Right atrium auricular region (tissue), 2 donors: ENCODE measurements around the gene CCR1. TPM values are rescaled to one million over a fixed set of nuclear protein-coding genes. Genes with fewer than 3 reads are reported as not detected.
A peak's percentile ranks its signal among the peaks of the same experiment; 100 is the strongest.

Experiments
- DNase-seq: peaks from one replicate; pipeline ENCODE4 v3.0.0-alpha.2; 2019; ENCODE audit warnings: low spot score
- H3K27ac ChIP-seq, 2 donors: fragments of 200-600 bp; sonication (generic); 1 replicate in 1 of 2; 2 replicates in 1 of 2; pipeline ENCODE4 v1.5.1; 2016 to 2019
- H3K27me3 ChIP-seq, 2 donors: fragments of 200-600 bp; sonication (generic); one replicate each; pipeline versions ENCODE4 v1.5.1 to v1.6.0; 2017 to 2019
- H3K36me3 ChIP-seq: fragments of 200-600 bp; sonication (generic); one replicate; pipeline ENCODE4 v1.5.1; 2016
- H3K4me1 ChIP-seq, 2 donors: fragments of 200-600 bp; sonication (generic); one replicate each; pipeline versions ENCODE4 v1.5.1 to v1.6.0; 2017 to 2019
- H3K4me3 ChIP-seq, 2 donors: fragments of 200-600 bp; sonication (generic); 1 replicate in 1 of 2; 2 replicates in 1 of 2; pipeline ENCODE4 v1.5.1; 2017 to 2019; ENCODE audit warnings: mild to moderate bottlenecking in 1 of 2, moderate library complexity in 1 of 2
- H3K9me3 ChIP-seq, 2 donors: fragments of 200-600 bp; sonication (generic); one replicate each; pipeline ENCODE4 v1.5.1; 2019
- total RNA-seq, 2 donors: library from RNA; depleted of rRNA; stranded (reverse); fragments of >200 nt; gene quantifications; one replicate each; pipeline ENCODE4 v1.1.0, GENCODE V29; 2016
- TF ChIP-seq, protein P1 (sequence below), 2 donors: fragments of 200-600 bp; sonication (generic); IDR thresholded peaks; one replicate each; pipeline ENCODE4 v1.5.1; 2019; ENCODE audit warnings: antibody characterized with exemption in 2 of 2

CCR1 gene
- 1 to 10 TPM; 1.2 to 8.9 TPM for total RNA-seq

DNA sequence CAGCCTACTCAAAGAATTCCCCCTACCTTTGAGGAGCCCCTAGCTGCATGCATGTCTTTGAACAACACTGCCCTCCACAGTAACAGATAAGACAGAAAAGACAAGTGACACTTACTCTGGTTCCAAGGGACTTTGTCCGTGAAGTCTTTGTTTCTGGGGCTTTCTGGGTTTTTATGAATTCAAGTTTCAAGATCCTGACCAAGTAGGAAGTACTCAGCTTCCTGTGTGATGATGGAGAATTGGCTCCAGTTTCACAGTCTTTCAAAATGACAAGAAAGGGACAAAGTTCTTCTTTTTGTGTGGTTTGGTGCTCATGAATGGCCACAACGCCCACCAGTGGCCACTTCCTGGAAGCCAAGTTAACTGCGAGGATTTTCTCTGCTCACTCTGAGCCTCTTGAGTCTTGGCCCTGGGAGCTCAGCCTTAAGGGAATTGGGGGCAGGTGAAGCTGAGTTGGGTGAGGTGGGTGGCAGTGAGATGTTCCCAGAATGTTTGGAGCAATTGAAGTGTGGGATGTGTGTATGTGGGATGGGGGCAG lies at the start of gene CCR1:
Gene CCR1 (minus strand): TSS at position 147 of the 538 bp plus-strand sequence. CDS start 4,000 bp downstream, outside the sequence.
- Histone ChIP-seq H3K27ac (peak within 1 kb of the TSS in 1 of 2 donors; percentile 51), H3K36me3 (no peaks in the 10 kb centered on the region), H3K4me3 (peak within 1 kb of the TSS; percentile 19 to 23), H3K27me3 (no peaks in the 10 kb centered on the region), H3K4me1 (no peaks in the 10 kb centered on the region), H3K9me3 (no peaks in the 10 kb centered on the region)
- TF ChIP-seq, protein P1, sequence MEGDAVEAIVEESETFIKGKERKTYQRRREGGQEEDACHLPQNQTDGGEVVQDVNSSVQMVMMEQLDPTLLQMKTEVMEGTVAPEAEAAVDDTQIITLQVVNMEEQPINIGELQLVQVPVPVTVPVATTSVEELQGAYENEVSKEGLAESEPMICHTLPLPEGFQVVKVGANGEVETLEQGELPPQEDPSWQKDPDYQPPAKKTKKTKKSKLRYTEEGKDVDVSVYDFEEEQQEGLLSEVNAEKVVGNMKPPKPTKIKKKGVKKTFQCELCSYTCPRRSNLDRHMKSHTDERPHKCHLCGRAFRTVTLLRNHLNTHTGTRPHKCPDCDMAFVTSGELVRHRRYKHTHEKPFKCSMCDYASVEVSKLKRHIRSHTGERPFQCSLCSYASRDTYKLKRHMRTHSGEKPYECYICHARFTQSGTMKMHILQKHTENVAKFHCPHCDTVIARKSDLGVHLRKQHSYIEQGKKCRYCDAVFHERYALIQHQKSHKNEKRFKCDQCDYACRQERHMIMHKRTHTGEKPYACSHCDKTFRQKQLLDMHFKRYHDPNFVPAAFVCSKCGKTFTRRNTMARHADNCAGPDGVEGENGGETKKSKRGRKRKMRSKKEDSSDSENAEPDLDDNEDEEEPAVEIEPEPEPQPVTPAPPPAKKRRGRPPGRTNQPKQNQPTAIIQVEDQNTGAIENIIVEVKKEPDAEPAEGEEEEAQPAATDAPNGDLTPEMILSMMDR (IDR thresholded peaks at IDR 0.05), result peak in 1 of 2 donors; percentile 51
- DNase-seq, result no peak

DNA sequence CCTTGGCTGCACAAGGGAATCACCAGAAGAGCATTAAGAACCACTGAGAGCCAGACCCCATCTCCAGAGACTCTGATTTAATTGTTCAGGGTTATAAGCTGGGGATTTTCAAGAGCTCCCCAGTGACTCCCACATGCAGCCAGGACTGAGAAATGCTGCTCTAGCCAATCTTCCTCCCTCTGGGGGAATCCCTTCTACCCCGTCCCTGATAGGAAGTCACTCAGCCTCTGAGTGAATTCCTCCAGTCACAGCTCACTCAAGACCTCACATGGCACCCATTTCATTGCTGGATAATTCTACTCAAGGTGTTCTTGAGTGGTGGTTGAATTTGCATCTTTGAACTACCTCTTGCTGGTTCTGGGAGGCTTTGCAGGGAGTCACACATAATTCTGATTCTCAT lies 44.9 kb upstream of the CCR1 start:
- no peak overlapping the region for H3K27ac ChIP-seq
- no peaks in the 10 kb centered on the region for H3K27me3 ChIP-seq
- TF ChIP-seq, protein P1 (IDR thresholded peaks at IDR 0.05), result no peak
- H3K9me3 ChIP-seq, result no peaks in the 10 kb centered on the region
- H3K4me3 ChIP-seq, result no peak overlapping the region
- H3K4me1 ChIP-seq, result no peaks in the 10 kb centered on the region
- no peaks in the 10 kb centered on the region for H3K36me3 ChIP-seq
- no peak for DNase-seq

- Histone ChIP-seq H3K4me1 (no peaks in the 10 kb centered on the region), H3K9me3 (no peaks in the 10 kb centered on the region), H3K4me3 (no peak overlapping the region), H3K36me3 (no peaks in the 10 kb centered on the region), H3K27ac (no peak overlapping the region), H3K27me3 (no peaks in the 10 kb centered on the region)
- DNase-seq, result no peak
- TF ChIP-seq, protein P1 (IDR thresholded peaks at IDR 0.05), result no peak
Measured at GRCh38 chr3:46245146-46245545, 37.0 kb upstream of the CCR1 start.

GRCh38 chr3:46243560-46243959 lies 35.4 kb upstream of the CCR1 start:
- no peaks in the 10 kb centered on the region for H3K36me3 ChIP-seq
- H3K9me3 ChIP-seq, result no peaks in the 10 kb centered on the region
- no peaks in the 10 kb centered on the region for H3K27me3 ChIP-seq
- no peak for DNase-seq
- TF ChIP-seq, protein P1 (IDR thresholded peaks at IDR 0.05), result no peak
- H3K4me1 ChIP-seq, result no peaks in the 10 kb centered on the region
- no peak overlapping the region for H3K4me3 ChIP-seq
- H3K27ac ChIP-seq, result no peak overlapping the region

- H3K4me3 ChIP-seq, result no peak within 1 kb of the TSS
- no peaks in the 10 kb centered on the region for H3K4me1 ChIP-seq
- TF ChIP-seq, protein P1 (IDR thresholded peaks at IDR 0.05), result no peak
- DNase-seq, result no peak
- no peaks in the 10 kb centered on the region for H3K27me3 ChIP-seq
- H3K27ac ChIP-seq, result no peak within 1 kb of the TSS
- no peaks in the 10 kb centered on the region for H3K36me3 ChIP-seq
- no peaks in the 10 kb centered on the region for H3K9me3 ChIP-seq
Measured at GRCh38 chr3:46242120-46242519, 34.0 kb upstream of the CCR1 start, which contains the start of gene CCR3. Gene CCR3, plus strand, starts transcription at chr3:46242460. Its CDS starts 22,699 bp downstream, at chr3:46265159.

GRCh38 chr3:46239952-46240351 lies 31.8 kb upstream of the CCR1 start:
- Histone ChIP-seq H3K27me3 (no peaks in the 10 kb centered on the region), H3K4me3 (no peak overlapping the region), H3K4me1 (no peaks in the 10 kb centered on the region), H3K27ac (no peak overlapping the region), H3K36me3 (no peaks in the 10 kb centered on the region), H3K9me3 (no peaks in the 10 kb centered on the region)
- no peak for DNase-seq
- TF ChIP-seq, protein P1 (IDR thresholded peaks at IDR 0.05), result no peak
